Measurements from ENCODE around the gene C16orf96.

C16orf96 gene

GRCh38 chr16:4601036-4601863 is 45.1 kb downstream of the C16orf96 start:
- peak; percentile 57 for DNase-seq (ENCODE audit: low spot score)

GRCh38 chr16:4601864-4602186 is 45.7 kb downstream of the C16orf96 start:
- no peak for DNase-seq (ENCODE audit: low spot score)

- DNase-seq (ENCODE audit: low spot score): no peak
Observed at GRCh38 chr16:4602331-4602730, 46.2 kb downstream of the C16orf96 start.

DNA sequence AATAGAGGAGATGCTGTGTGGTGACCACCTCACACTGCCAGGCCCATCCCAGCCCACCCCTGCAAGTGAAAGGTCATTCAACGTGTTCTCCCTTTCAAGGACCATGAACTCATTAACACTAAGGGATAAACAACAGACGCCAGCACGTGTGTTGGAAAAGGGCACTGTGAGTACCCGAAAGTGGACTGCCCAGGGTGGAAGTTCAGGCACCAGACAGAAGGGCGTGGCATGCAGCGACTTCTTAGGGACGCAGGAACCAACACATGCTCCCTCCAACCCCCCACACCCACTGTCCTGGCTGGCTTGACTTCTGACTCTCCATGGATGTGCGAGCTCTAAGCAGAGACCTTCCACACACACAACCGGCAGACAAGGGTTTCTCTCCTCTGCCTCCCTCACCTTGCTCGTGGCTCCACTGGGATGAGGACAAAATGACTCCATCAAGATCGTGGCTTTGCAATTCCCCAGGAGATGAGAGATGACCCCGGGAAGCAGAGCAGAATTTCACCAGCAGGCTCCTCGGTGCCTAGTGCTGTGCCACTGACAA is 47.6 kb downstream of the C16orf96 start:
- DNase-seq (ENCODE audit: low spot score): no peak

GRCh38 chr16:4604401-4604800 is 48.3 kb downstream of the C16orf96 start:
- DNase-seq (ENCODE audit: low spot score): no peak

- DNase-seq (ENCODE audit: low spot score): no peak
Observed at GRCh38 chr16:4606354-4606753, 50.2 kb downstream of the C16orf96 start.

DNA sequence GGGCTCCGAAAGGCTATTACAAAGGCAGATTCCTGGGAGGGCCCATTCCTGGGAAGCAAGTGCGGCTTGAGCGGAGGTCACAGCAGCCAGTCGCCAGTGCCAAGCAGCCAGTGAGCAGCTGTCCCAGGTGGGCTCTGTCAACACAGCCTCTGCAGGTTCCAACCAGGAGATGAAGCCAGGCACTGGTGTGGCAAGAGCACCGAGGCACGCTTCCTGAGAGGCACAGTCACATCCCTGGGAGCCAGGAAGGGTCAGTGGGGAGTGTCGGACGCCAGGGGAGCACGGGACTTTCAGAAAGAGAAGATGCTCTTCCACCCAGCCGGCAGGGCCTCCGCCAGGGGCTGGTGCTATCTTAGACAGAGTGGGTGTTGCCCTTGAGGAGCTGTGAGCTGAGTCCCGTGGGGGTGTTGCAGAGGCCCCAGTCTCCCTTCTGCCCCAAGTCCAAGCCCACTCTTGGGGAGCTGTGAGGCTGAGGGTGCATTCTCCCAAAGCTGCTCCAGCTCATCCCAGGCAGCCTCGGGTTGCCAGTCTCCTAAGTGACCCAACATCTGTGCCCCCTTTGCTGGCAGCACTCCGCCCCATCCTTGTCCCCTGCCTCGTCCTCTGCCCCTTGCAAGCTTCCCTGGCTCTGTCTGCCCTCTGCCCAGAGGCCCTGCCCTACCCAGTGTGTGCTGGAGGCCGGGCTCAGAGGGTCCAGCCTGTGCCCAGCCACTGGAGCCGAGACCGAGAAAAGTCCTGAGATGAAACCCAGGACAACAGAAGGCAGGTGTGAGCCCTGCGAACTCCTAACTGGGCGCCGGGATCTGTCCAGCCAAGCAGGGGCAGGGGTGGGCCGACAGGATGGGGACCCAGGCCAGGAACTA is 51.9 kb downstream of the C16orf96 start:
- DNase-seq (ENCODE audit: low spot score): no peak

DNA sequence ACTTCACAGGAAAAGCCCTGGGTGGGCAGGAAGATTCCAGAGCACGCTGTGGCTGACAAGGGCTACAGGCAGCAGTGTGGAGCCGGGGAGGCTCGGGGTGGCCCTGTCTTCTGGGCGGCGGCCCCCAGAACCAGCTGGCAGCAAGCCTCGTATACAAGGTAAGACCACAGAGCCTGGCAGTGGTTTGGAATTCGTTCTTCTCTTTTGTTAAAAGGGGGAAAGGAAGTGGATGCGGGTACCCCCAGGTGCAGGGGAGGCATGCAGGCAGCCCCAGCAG is 52.5 kb downstream of the C16orf96 start:
- no peak for DNase-seq (ENCODE audit: low spot score)

- no peak for DNase-seq (ENCODE audit: low spot score)
Observed at GRCh38 chr16:4609200-4610010, 53.3 kb downstream of the C16orf96 start.

DNA sequence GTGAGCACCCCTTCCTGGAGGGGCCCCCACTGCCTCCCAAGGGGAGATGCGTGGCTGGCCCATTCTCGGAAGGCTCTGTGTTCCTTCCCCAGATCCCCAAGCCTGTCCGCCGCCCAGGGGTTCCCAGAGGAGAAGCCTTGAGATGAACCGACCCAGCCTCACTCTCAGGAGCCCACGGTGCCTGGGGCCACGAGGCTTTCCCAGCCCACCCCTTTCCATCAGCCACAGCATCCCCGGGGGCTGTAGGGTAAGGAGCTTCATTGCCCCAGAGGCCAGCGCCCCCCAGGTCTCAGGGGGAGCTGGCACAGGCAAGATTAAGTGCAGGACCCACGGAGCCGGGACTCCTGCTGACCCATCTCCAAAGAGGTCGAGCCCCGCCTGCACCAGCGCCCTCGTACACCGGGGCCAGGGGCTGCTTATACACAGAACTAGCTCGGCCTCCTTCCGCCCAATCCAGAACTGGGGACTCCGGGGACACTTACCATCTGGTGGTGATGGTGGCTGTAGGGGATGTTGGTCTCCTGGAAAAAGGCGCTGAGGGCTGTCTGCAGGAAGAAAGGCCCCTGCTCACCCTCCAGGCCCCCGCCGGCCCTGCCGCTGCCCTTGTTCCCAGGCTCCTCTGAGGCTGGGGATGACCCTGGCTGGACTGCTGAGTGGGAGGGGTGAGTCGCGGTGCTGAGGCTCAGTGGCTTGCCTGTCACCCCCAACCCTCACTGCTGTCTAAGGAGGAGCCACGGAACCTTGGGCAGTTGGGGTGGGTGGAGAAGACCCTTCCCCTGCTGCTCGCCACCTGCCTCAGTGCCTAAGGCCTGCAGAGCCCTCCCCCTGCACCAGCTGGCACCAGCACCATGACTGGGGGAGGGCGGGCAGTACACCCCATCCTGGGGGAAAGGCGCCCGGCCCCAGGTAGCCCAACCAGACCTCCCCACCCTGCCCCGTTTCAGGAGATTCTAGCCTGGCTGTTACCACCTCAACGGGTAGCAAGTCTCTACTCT is 54.2 kb downstream of the C16orf96 start:
- no peak for DNase-seq (ENCODE audit: low spot score)

DNA sequence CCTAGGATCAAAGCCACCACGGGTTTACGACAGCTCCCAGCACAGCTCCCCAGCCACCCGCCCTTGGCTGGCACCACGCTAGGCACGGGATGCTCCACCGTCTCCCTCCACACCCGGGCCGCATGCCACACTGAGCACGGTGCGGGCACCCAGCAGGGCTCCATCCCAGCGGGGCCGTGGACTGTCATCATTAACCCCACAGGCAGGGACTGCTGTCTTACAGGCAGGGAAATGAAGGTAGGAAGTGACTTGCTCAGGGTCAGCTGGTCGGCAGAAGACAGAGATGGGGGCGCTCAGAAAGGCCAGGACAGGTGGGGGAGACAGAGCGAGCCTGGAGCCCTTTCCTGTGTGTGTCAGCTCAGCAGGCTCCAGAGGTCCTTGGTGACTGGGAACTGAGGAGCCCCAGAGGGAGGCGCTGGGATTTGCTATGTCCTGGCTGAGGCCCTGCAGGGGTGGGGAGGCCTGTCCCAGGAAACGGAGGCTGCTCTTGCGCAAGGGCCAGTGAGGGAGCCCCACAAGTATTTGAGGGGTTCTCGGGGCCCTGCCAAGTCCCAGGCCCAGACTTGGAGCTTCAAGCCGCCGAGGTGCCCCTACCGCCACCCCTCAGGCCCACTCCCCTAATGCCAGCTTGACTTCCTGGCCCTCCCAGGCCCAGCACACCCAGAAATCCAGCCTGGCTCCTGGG is 55.3 kb downstream of the C16orf96 start:
- no peak for DNase-seq (ENCODE audit: low spot score)

DNA sequence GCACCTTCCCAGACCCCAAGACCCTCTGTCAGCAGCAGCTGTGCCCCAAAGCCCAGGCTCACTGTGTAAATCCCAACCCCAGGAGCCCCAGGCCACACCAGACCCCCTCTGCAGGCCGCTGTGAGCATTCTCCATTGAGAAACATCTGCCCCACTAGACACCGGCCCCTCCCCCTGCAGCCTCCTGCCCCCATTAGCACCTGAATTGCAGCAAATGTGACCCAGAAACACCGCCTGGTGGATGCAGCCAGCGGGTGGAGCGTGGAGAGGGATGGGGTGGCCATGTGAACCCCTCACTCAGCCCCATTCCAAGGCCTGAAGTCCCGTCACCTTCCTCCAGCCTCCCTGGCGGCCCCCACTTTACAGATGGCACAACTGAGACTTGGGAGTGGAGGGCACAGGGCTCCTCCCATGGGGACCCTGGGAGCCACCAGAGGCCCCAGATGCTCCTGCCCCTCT is 56.4 kb downstream of the C16orf96 start:
- no peak for DNase-seq (ENCODE audit: low spot score)

DNA sequence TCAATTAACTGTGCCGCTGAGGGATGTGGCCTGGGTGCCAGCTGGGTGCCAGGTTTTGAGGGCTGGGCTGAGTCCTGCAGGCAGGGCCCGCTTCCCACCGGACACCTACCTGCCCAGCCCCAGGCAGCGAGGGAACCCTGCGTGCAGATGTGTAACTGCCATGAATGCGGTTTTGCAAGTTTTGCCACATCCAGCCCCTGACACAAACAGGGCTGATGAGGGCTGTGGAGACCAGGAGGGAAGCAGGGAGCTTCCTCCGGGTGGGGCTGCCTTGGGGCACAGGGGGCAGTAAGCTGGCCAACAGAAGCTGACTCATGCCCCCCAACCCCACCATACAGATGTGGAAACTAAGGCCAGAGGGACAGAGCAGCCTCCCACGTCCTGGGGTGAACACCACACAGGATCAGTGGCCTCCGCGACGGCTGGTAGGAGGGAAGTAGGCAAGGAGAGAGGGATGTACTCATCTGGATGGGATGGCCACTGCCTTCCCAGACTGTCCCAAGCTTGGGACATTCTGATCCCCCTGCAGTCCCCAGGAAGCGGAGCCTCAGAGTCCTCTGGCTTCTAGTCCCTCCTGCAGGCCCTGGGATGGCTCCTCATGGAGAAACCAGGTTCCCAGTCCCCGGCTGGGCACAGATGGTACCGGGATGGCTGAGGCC is 57.0 kb downstream of the C16orf96 start:
- no peak for DNase-seq (ENCODE audit: low spot score)

- no peak for DNase-seq (ENCODE audit: low spot score)
Observed at GRCh38 chr16:4613636-4614570, 57.8 kb downstream of the C16orf96 start.

GRCh38 chr16:4614571-4615383 is 58.6 kb downstream of the C16orf96 start, which contains the start of gene UBALD1:
TSS of gene UBALD1 (minus strand) at chr16:4614888. CDS start at chr16:4614797, 91 bp downstream.
- DNase-seq (ENCODE audit: low spot score): peak; percentile 92

GRCh38 chr16:4615384-4616046 is 59.4 kb downstream of the C16orf96 start:
- no peak for DNase-seq (ENCODE audit: low spot score)

Measured in Ammon's horn (tissue), 1 donor.